Measurements from ENCODE around the gene POLR1G.
"Not testable (repeated sequence)": the region's sequence is repeated elsewhere in the genome, so short reads cannot be mapped to it uniquely, and the experiment has no call there.

DNA sequence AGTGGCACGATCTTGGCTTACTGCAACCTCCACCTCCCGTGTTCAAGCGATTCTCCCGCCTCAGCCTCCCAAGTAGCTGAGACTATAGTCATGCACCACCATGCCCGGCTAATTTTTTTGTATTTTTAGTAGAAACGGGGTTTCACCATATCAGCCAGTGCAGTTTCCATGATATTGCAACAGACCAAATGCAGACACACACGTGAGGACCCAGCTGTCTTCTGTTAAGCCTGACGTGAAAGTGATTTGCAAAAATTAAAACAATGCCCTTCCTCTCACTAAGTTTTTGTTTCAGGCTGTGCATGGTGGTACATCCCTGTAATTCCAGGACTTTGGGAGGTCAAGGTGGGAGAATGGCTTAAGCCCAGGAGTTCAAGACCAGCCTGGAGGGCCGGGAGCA, 24.6 kb downstream of the POLR1G start:
- TF ChIP-seq, protein P1, sequence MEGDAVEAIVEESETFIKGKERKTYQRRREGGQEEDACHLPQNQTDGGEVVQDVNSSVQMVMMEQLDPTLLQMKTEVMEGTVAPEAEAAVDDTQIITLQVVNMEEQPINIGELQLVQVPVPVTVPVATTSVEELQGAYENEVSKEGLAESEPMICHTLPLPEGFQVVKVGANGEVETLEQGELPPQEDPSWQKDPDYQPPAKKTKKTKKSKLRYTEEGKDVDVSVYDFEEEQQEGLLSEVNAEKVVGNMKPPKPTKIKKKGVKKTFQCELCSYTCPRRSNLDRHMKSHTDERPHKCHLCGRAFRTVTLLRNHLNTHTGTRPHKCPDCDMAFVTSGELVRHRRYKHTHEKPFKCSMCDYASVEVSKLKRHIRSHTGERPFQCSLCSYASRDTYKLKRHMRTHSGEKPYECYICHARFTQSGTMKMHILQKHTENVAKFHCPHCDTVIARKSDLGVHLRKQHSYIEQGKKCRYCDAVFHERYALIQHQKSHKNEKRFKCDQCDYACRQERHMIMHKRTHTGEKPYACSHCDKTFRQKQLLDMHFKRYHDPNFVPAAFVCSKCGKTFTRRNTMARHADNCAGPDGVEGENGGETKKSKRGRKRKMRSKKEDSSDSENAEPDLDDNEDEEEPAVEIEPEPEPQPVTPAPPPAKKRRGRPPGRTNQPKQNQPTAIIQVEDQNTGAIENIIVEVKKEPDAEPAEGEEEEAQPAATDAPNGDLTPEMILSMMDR (conservative IDR thresholded peaks at IDR 0.05): not testable (repeated sequence)
- TF ChIP-seq ZFX (IDR thresholded peaks at IDR 0.05): not testable (repeated sequence)

All from C4-2B (cell line).